Activated B cell treated with CpG ODN at 0.5 μM for 24 hours (primary cell): ENCODE results near the gene CLPSL2. TPM values are rescaled to one million over a fixed set of nuclear protein-coding genes. Genes with fewer than 3 reads are reported as not detected.

ENCODE experiments used
- ATAC-seq: fragments of 200-7000 bp; cut with Tn5 transposase; one replicate; pipeline ENCODE4 v1.10.0; 2021; ENCODE audit warnings: low read depth, mild to moderate bottlenecking, moderate library complexity
- CTCF ChIA-PET: fragments of 350-600 bp; sonication (Branson Sonifier 250); formaldehyde crosslinking; loops from one replicate; lab custom pipeline; 2021; ENCODE audit warnings: antibody characterized with exemption; lab: Charles Lee
- POLR2A ChIA-PET: fragments of 350-600 bp; sonication (Branson Sonifier 250); formaldehyde crosslinking; loops from one replicate; lab custom pipeline; 2021; ENCODE audit warnings: antibody characterized with exemption; lab: Charles Lee
- DNase-seq: peaks from one replicate; pipeline ENCODE4 v3.0.0; 2022
- H3K27ac Mint-ChIP-seq: one replicate; pipeline ENCODE4 v1.8.0; 2020; ENCODE audit warnings: mixed read lengths
- H3K27me3 Mint-ChIP-seq: one replicate; pipeline ENCODE4 v1.8.0; 2021; ENCODE audit warnings: mixed read lengths
- H3K36me3 Mint-ChIP-seq: one replicate; pipeline ENCODE4 v1.8.0; 2021; ENCODE audit warnings: low read depth, mixed read lengths
- H3K4me1 Mint-ChIP-seq: one replicate; pipeline ENCODE4 v1.8.0; 2021; ENCODE audit warnings: mixed read lengths
- H3K4me3 Mint-ChIP-seq: one replicate; pipeline ENCODE4 v1.8.0; 2020; ENCODE audit warnings: mild to moderate bottlenecking, mixed read lengths
- H3K9me3 Mint-ChIP-seq: one replicate; pipeline ENCODE4 v1.8.0; 2020; ENCODE audit warnings: mixed read lengths
- CTCF ChIP-seq: fragments of 200-600 bp; IDR thresholded peaks from one replicate; pipeline ENCODE4 v1.8.0; 2022; ENCODE audit warnings: antibody characterized with exemption, mild to moderate bottlenecking
- intact Hi-C: fragments of 100-400 bp; cut with micrococcal nuclease; formaldehyde crosslinking; loops from one replicate; pipeline ENCODE4 v1.15.1; 2024
- total RNA-seq: library from RNA; stranded (reverse); gene quantifications from 2 replicates; pipeline ENCODE4 v1.2.3, GENCODE V29; 2022

Gene CLPSL2
- total RNA-seq, 1 donor from 2014 or later, result not detected

GRCh38 chr6:35746516-35746915 lies 29.9 kb upstream of the CLPSL2 start:
- no peak for TF ChIP-seq CTCF
- POLR2A ChIA-PET, result no interaction called here
- Mint-ChIP-seq H3K4me3 (no peak overlapping the region), H3K27me3 (peaks cover 1% of the 10 kb centered on the region), H3K36me3 (no peaks in the 10 kb centered on the region), H3K4me1 (no peaks in the 10 kb centered on the region), H3K9me3 (peaks cover 5% of the 10 kb centered on the region), H3K27ac (no peak overlapping the region)
- intact Hi-C loops, result no loop called here
- CTCF ChIA-PET, result no interaction called here
- ATAC-seq, result no peak
- DNase-seq, result no peak

GRCh38 chr6:35747877-35748276 lies 28.5 kb upstream of the CLPSL2 start:
- Mint-ChIP-seq H3K4me3 (no peak overlapping the region), H3K4me1 (no peaks in the 10 kb centered on the region), H3K27ac (no peak overlapping the region), H3K9me3 (peaks cover 5% of the 10 kb centered on the region), H3K27me3 (peaks cover 1% of the 10 kb centered on the region), H3K36me3 (no peaks in the 10 kb centered on the region)
- CTCF ChIA-PET, result no interaction called here
- intact Hi-C loops, result no loop called here
- no peak for TF ChIP-seq CTCF
- no peak for DNase-seq
- ATAC-seq, result no peak
- POLR2A ChIA-PET, result no interaction called here

- CTCF ChIA-PET, result interaction anchor here (2.4 kb wide), 1 partner anchor 14 kb away, joined by 6 read pairs; the partner anchor contains the start of gene ARMC12
- TF ChIP-seq CTCF, result no peak
- no peak for ATAC-seq
- no peaks in the 10 kb centered on the region for H3K36me3 Mint-ChIP-seq
- POLR2A ChIA-PET, result no interaction called here
- intact Hi-C loops, result no loop called here
- no peak overlapping the region for H3K27ac Mint-ChIP-seq
- H3K27me3 Mint-ChIP-seq, result peaks cover 1% of the 10 kb centered on the region
- H3K4me3 Mint-ChIP-seq, result no peak overlapping the region
- no peaks in the 10 kb centered on the region for H3K4me1 Mint-ChIP-seq
- no peak for DNase-seq
- peaks cover 5% of the 10 kb centered on the region for H3K9me3 Mint-ChIP-seq
Observed at GRCh38 chr6:35750557-35750956, 25.8 kb upstream of the CLPSL2 start.

DNA sequence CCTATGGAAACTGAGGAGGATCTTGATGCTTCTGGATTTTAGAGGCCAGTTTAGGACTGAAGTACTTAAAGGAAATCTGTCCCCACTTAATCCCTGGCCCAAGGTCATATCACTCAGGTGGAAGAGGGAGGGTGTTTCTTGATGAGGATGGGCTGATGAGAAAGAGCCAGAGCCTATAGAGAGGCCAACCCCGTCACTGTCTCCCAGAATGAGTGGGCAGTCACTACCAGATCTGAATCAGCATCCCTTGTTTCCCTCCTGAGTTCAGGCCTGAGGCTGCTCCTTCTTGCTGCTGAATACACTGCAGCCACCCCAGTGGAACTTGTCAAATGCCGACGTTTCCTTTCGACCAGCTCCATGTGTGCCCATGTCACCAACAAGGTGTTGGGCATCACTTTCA lies 24.8 kb upstream of the CLPSL2 start:
- H3K4me3 Mint-ChIP-seq, result no peak overlapping the region
- ChIA-PET CTCF (interaction anchor here (2.4 kb wide), 1 partner anchor 15 kb away, joined by 6 read pairs; the partner anchor contains the start of gene ARMC12), POLR2A (no interaction called here)
- H3K27ac Mint-ChIP-seq, result no peak overlapping the region
- intact Hi-C loops, result no loop called here
- peaks cover 1% of the 10 kb centered on the region for H3K27me3 Mint-ChIP-seq
- no peaks in the 10 kb centered on the region for H3K4me1 Mint-ChIP-seq
- DNase-seq (no peak), ATAC-seq (no peak)
- TF ChIP-seq CTCF, result no peak
- peaks cover 5% of the 10 kb centered on the region for H3K9me3 Mint-ChIP-seq
- H3K36me3 Mint-ChIP-seq, result no peaks in the 10 kb centered on the region

DNA sequence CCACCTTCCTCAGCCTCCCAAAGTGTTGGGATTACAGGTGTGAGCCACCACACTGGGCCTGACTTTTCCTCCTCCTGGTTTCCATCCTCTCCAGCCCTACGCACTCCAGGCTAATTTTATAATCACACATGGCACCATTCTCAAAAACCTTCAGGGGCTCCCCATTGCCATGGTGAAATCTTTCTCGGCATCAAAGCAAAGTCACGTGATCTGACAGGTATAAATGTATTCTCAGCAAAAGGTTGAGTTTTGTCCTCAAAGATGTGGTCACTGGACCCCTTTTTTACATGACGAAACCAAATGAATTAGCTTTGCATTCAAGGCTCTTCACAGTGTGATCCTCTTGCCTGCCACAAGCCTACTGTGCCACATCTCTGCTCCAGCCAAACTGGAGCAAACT lies 24.1 kb upstream of the CLPSL2 start:
- CTCF ChIA-PET, result no interaction called here
- H3K9me3 Mint-ChIP-seq, result peaks cover 5% of the 10 kb centered on the region

More for the DNA sequence above, 24.1 kb upstream of the CLPSL2 start:
- Mint-ChIP-seq H3K27ac (no peak overlapping the region), H3K4me1 (no peaks in the 10 kb centered on the region), H3K36me3 (no peaks in the 10 kb centered on the region), H3K4me3 (no peak overlapping the region), H3K27me3 (peaks cover 1% of the 10 kb centered on the region)
- no peak for DNase-seq
- intact Hi-C loops, result no loop called here
- ATAC-seq, result no peak
- POLR2A ChIA-PET, result no interaction called here
- TF ChIP-seq CTCF, result no peak
